Measurements from ENCODE around the gene NBEA. TPM values are rescaled to one million over a fixed set of nuclear protein-coding genes. Genes with fewer than 3 reads are reported as not detected.

NBEA gene
- total and polyA plus RNA-seq, 8 donors: 5.9 to 14.1 (median 11.3) TPM

DNA sequence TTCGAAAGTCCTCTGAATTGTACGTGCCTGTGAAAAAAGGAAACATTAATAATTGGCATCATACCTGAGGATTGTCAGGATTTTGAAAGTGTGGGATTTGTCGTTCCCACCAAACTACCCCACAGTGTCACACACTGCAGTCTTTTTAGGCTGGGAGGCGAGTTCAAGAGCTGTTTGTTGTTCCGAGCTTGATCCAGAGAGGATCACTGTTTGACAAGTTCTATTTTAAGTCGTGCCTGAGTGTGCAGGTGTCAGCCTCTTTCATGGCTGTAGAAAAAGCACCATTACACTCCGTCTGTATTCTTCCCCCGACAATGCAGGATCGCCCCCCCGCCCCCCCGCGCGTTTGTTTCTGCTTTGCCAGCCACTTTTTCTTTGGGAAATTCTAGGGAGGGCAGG, 635 bp upstream of the NBEA start:
- intact Hi-C loops (cut with DNase I): no loop called here
- Histone ChIP-seq H3K27ac (no peak overlapping the region), H3K4me3 (peak overlapping the region; percentile 68 to 74), H3K4me1 (peaks cover 3 to 19% of the 10 kb centered on the region in 2 donors), H3K36me3 (no peaks in the 10 kb centered on the region), H3K27me3 (peaks cover 16 to 64% of the 10 kb centered on the region in 2 donors), H3K9me3 (no peaks in the 10 kb centered on the region)
- DNase-seq (peak in 1 of 4 donors; percentile 1), ATAC-seq (peak; percentile 39)
- TF ChIP-seq CTCF (IDR thresholded peaks at IDR 0.05): no peak

- Histone ChIP-seq H3K27ac (no peak overlapping the region), H3K27me3 (peaks cover 16 to 64% of the 10 kb centered on the region in 2 donors), H3K9me3 (no peaks in the 10 kb centered on the region), H3K36me3 (no peaks in the 10 kb centered on the region), H3K4me1 (peaks cover 3 to 19% of the 10 kb centered on the region in 2 donors), H3K4me3 (peak overlapping the region; percentile 68 to 74)
- peak; percentile 70 for ATAC-seq
- intact Hi-C loops (cut with DNase I): no loop called here
- DNase-seq: peak in 3 of 4 donors; percentile 36 to 78 (median 39)
- no peak for TF ChIP-seq CTCF (IDR thresholded peaks at IDR 0.05)
Observed at GRCh38 chr13:34942732-34943435, 814 bp downstream of the NBEA start.

DNA sequence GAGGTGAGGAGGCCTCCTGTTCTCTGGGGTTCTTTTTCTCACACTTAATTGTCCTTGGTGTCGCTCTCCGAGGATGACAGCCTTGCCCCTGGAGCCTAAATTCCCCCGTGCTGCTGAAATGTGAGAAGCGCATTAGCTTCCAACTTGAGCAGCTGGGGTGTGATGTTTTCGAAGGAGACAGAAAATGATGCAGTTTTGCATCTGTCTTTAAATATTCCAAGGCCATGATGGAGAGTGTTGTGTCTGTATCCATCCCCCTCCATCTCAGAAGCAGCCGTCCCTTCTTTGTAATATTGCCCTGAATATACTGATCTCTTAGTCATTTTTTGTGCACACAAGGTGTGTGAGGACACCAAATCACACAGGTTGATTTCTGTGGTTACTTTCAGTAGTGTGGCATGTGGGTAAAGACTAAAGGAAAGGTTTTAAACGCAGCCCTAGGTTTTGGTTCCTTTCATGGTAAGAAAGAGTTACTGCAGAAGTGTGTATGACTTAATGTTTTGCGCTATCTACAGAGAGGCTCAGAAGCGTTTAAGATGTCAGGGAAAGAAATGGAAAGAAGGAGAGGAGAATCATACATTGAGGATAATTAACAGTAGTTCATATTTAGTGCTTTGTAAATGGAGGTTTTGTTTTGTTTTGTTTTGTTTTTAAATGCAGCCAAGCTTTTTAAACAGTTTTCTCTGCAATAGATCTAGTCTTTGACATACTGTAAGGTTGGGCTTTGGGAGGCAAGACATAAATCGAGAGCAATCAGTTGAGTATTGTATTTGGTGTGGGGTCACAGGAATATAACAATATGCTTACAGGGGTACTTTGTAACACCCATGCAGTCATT, 1.6 kb downstream of the NBEA start:
- intact Hi-C loops (cut with DNase I): no loop called here
- H3K27ac ChIP-seq: no peak overlapping the region
- H3K9me3 ChIP-seq: no peaks in the 10 kb centered on the region
- TF ChIP-seq CTCF (IDR thresholded peaks at IDR 0.05): no peak
- H3K27me3 ChIP-seq: peaks cover 16 to 64% of the 10 kb centered on the region in 2 donors
- peak overlapping the region; percentile 68 to 74 for H3K4me3 ChIP-seq
- no peak for DNase-seq
- H3K4me1 ChIP-seq: peaks cover 3 to 19% of the 10 kb centered on the region in 2 donors
- no peaks in the 10 kb centered on the region for H3K36me3 ChIP-seq
- ATAC-seq: no peak

DNA sequence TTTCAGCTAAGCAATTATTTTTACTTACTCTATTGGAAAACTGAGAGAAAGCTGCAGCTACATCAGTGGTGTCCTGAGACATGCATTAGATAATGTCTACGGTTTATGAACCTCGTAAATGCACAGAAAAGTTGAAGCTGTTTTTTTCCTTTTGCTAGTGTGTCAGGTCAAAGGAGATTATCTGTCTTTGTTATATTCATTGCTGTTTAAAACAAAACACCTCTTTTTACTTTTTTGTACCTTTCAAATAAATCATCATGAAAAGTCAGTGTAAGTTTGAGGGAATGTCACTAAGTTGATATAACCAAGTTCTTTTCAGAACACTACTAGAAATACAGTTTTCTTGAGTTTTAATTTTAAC, 2.2 kb downstream of the NBEA start:
- DNase-seq (no peak), ATAC-seq (no peak)
- H3K4me1 ChIP-seq: peaks cover 3 to 19% of the 10 kb centered on the region in 2 donors
- H3K27ac ChIP-seq: no peak overlapping the region
- no peak overlapping the region for H3K4me3 ChIP-seq
- TF ChIP-seq CTCF (IDR thresholded peaks at IDR 0.05): no peak
- H3K36me3 ChIP-seq: no peaks in the 10 kb centered on the region
- intact Hi-C loops (cut with DNase I): no loop called here
- H3K27me3 ChIP-seq: peaks cover 16 to 64% of the 10 kb centered on the region in 2 donors
- no peaks in the 10 kb centered on the region for H3K9me3 ChIP-seq

GRCh38 chr13:34944751-34945150, 2.7 kb downstream of the NBEA start:
- Histone ChIP-seq H3K27me3 (peaks cover 16 to 60% of the 10 kb centered on the region in 2 donors), H3K27ac (no peak overlapping the region), H3K36me3 (no peaks in the 10 kb centered on the region), H3K9me3 (no peaks in the 10 kb centered on the region), H3K4me3 (no peak overlapping the region), H3K4me1 (peaks cover 3 to 19% of the 10 kb centered on the region in 2 donors)
- intact Hi-C loops (cut with DNase I): no loop called here
- no peak for TF ChIP-seq CTCF (IDR thresholded peaks at IDR 0.05)
- ATAC-seq: no peak
- DNase-seq: no peak
